ENCODE data around the gene PIGP. TPM values are rescaled to one million over a fixed set of nuclear protein-coding genes. Genes with fewer than 3 reads are reported as not detected.
"Not testable (repeated sequence)": the region's sequence is repeated elsewhere in the genome, so short reads cannot be mapped to it uniquely, and the experiment has no call there.

Gene PIGP
- total RNA-seq, 1 donor from 2014 or later: 16.6 TPM

DNA sequence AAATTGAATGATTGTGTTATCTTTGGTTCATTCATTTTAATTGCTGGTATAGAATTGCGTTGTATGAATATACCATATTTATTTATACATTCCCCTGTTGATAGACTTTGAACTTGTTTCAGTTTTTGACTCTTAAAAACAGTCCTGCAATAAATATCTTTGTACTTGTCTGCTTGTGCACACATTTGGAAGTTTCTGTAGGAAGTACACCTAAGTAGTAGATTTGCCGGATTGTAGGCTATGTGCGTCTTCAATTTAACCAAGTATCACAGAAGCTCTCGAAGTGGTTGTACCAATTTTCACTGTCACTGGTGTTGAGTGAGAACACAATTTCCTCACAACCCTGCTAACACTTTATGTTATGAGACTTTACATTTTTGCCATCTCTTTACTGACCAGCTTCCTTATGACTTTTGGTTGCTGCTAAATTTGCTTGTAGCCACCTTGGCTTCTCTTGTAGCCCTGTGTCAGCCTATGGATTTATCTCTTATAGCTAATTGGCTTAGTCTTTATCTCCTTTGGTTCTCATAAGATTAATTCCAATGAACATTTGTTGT, 2.4 kb upstream of the PIGP start:
- no peak for ATAC-seq

DNA sequence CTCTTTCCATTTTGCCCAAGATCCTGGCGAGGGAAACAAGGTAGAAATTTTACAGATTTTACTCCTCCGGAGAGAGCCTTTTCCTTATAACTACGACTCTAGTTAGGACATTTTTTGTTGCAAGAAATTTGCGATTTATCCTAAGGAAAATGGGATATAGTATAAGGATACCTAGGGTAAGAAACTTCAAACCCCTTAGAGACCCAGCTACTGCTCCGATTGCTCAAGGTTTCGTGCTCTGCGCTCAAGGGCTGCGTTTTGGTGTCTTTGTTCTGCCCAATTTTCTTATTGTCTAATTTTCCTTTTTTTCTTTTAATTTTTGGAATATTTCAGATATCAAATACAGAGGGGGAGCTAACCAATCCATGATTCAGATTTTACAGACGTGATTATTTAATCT, 1.7 kb upstream of the PIGP start:
- no peak for ATAC-seq

DNA sequence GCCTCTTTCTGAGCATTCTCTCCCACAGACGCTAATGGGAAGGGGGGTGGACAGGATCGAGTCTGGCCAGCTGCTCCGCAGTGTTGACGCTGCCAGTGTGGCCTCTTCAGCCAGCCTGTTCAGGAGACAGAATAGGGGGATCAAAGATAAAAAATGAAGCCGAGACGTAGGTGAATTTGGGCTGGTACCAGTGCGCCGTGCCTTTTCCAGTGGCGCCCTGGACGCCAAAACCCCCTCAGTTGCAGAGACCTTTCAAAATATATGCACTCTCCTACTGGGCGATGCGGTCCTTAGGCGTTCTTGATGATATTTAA, 1.3 kb upstream of the PIGP start:
- ATAC-seq: no peak

DNA sequence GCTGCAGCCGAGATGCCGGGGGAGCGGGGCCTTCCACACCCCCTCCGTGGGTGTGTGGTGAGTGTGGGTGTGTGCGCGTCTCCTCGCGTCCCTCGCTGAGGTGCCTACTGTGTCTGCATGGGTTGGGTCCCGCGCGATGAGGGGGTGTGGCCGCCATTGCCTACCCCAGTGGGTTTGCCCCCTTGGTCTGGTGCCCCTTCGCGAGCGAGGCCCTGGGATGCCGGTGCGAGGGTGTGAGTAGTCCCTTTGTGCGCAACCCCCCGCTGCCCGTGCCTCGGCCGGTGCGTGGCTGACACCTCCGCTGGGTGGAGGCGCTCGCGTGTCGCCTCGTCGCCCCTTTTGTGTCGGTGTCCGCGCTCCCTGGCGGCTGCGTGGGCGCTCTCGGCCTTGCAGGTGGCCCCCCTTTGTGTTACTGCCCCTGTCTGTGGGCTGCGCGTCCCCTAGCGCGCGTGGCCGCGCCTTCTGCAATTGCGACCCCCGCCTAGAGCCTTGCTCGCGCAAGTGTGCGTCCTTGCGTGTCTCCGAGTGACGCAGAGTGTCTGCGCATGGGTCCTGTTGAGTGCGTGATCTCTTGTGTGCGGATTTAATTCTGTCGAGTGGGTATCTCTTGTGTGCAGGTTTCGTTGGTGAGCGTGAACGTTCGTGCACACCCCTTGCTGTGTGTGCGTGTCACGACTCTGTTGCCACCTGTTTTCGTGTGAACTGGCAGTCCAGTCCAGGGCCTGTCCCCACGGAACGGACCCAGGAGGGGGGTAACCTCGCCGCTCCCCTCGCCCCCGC, 736 bp upstream of the PIGP start:
- ATAC-seq: peak; percentile 38

DNA sequence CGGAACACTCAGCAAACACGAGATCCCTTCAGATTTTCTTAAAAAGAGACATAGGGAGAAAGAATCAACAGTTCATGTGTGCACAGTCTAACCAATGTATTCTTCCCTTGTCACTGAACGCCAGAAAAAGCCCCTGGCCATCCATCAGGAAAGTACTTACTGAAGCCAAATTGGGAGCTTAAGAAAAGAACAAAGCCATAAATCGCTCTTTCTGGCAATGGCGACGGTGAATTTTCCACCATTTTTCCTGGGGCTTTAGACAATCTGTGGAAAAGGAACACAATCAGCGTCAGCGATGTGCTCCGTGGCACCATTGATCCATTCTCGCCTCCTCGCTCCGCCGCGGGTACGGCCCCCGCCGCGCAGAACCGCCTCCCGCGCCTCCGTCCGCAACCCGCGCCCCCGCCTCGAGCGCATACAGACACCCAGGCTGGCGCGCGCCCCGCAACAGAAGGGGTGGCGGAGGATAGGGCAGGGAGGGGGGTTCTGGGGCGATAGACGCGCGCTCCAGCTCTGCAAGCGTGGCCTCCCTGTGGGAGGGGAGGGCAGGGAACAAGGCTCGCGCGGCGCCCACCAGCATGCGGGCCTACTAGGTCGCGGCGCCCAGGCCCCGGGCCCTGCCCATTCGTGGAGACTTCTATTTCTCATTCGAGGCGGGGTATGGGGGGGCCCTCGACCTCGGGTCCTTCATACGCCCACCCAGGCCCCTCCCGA, 440 bp downstream of the PIGP start:
- ATAC-seq: peak; percentile 59

DNA sequence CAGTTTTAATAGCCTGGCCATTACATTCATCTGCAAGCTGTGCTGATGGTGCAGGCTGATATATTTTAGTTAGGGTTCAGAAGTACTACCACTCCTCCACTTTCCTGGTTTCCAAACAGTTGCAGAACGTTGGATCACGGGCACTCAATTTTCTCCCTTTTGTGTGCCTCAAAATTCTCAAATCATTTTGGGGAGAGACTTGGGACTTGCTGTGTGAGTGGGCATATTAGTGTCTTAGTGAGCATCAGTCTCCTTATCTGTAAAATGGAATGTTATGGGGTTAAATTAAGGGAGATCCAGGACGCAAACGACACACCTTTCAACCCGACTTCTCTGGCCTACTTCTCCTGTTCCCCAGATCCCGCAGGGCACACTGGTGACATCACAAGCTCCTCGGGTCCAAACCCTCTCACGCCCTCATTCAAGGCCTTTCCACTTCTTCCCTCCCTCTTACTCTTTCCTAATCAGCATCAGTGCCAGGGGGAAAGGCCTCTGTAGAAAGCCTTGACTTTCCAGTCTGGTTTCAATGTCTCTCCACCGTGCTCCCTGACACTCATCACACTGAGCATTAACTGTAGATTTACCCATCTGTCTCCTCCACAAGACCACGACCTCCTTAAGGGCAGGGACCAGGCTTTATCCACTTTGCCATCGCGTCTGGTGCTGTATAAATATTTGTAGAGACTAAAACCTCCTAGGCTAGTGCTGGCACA, 1.2 kb downstream of the PIGP start:
- ATAC-seq: peak; percentile 48

DNA sequence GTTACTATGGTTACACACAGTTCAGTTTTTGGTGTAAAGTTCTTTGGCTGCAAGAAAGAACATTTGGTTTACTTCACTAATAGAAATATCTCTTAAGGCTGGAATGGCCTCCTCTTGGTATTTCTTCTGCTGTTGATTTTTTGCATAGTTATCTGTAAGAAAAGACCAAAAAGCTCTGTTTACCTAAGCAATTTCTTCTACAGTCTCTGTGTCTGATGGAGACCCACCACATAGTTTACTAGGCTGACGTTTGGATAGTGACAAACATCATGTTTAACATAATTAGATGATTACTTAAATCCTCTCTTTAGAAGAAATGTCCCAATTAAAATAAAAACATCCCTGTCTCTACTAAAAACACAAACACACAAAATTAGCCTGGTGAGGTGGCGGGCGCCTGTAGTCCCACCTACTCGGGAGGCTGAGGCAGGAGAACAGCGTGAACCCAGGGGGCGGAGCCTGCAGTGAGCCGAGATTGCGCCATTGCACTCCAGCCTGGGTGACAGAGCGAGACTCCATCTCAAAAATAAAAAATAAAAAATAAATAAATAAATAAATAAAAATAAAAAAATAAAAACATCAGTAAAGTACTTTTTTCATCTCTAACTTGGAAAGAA, 7.2 kb downstream of the PIGP start:
- no peak for ATAC-seq

DNA sequence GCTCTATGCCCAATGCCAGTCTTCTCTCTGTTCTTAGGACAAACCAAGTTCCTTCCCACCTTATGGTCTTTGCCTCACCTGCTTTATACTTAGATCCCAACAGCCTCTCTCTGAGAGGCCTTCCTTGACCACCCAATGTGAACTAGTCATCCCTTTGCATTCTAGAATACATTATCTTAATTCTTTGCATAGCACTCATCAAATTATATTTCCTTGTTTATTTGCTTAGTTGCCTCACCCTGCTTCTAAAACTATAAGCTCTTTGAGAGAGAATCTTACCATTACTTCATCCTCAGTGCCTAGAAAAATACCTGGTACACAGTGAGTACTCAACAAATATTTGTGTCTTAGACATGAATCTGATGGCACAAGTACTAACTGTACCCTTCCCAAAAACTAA, 8.0 kb downstream of the PIGP start:
- no peak for ATAC-seq

DNA sequence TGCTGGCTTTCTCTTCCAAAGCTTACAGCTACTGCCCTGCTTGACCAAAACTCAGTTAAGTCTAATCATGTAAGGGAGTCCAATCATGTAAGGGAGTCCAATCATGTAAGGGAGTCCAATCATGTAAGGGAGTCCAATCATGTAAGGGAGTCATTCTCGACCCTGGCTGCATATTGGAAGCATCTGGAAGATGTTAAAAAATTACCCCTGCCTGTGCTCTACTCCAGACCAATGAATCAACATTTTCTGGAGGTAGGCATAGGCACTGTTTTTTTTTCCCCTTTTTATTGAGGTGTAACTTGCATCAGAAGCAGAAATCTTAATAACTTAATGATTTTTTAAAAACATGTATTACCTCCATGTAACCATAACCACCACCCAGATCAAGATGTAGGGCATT, 9.4 kb downstream of the PIGP start:
- ATAC-seq: no peak

DNA sequence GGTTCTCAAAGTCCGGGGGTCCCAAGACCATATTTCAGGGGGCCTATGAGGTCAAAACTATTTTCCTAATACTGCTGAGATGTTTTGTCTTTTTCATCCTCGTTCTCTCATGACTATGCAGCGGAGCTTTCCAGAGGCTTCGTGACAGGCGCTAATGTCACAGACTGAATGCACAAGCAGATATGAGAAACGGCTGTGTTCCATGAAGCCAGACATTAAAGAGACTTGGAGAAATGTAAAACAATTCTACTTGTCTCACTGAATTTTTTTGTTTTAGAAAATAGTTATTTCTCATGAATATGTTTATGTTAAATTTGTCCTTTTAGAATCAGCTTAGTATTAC, 10.3 kb downstream of the PIGP start:
- no peak for ATAC-seq

DNA sequence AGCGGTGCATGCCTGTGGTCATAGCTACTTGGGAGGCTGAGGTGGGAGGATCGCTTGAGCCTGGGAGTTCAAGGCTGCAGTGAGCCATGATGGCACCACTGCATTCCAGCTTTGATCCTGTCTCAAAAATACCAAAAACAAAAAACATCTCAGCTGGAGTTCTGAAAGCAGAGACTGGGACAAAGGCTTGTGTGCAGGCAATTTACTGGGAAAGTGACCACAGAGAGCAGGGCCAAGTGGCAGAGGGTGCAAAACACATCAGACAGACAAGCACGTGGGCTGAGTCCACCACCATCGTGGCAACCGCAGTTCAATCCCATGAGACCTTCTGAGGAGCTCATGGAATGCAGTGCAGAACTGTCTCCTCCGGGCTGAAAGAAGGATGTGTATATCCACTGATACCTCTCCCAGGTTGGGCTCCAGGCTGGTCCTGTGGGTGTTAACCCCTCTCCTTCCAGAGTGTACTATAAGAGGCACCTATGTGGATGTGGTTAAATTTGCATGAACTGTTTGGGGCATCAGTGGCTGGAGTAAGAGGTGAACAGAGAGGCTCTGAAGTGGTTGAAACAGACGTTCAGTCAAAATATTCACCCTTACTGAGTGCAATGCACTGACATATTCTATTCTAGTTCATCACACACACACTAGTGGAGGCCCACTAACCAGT, 10.8 kb downstream of the PIGP start:
- no peak for ATAC-seq

DNA sequence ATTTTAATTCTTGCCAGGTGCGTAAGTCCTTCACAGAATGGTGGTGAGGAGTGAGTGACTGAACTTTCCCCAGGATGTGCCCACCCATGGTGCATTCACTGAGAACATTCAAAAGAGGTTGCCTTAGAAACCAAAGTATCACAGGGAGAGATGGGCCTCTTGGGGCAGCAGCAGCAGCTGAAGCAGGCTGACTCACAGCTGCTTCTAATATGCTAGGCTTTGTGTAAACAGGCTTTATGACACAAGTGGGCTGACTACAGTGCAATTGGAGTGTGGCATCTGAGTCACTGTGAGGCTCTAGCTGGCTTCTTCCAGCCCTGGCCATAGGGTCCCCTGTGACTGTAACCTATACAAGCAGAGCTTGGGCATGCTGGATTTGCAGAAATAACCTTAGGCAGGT, 12.6 kb downstream of the PIGP start:
- ATAC-seq: peak; percentile 95

DNA sequence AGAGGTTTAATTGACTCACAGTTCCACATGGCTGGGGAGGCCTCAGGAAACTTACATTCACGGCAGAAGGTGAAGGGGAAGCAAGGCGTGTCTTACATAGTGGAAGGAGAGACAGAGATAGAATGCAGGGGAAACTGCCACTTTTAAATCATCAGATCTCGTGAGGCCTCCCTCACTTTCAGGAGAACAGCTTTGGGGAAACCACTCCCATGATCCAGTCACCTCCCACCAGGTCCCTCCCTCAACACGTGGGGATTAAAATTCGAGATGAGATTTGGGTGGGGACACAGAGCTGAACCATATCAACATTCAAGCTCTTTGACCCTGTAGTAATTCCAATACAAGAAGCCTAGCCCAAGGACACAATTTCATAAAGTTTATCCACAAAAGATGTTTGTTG, 13.7 kb downstream of the PIGP start:
- no peak for ATAC-seq

DNA sequence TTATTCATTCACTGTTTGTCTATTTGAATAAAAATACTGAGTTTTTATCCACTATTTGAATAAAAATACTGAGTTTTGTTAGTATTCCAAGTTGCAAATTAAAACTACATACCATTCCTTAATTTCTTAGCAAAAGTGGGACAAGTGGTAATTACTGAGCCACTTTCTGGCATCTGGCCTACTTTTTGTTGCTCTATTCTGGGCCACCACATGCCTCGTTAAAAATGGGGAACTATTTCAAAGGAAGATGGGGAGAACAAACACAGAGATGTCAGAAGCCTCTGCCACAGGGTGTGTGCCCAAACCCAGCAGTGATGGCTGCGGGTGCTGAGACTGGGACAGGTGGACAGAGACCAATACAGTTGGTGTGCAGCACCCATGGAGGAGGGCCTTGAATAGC, 14.6 kb downstream of the PIGP start:
- ATAC-seq: no peak

DNA sequence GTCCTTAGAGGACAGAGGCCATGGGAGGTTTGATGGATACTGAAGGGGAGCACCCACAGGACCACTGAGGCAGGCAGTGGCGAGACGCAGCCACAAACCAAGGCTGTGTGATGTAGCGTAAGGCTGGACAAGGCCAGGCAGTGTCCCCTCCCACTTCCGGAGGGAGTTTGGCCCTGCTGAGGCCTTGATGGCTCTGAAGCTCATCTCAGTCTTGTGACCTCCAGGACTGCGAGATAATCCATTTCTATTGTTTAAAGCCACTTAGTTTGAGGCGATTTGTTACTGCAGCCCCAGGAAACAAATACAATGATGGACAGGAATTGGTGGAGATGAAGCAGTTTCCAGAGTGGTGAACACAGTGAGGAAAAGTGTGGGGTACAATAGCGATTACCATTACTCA, 15.3 kb downstream of the PIGP start:
- no peak for ATAC-seq

DNA sequence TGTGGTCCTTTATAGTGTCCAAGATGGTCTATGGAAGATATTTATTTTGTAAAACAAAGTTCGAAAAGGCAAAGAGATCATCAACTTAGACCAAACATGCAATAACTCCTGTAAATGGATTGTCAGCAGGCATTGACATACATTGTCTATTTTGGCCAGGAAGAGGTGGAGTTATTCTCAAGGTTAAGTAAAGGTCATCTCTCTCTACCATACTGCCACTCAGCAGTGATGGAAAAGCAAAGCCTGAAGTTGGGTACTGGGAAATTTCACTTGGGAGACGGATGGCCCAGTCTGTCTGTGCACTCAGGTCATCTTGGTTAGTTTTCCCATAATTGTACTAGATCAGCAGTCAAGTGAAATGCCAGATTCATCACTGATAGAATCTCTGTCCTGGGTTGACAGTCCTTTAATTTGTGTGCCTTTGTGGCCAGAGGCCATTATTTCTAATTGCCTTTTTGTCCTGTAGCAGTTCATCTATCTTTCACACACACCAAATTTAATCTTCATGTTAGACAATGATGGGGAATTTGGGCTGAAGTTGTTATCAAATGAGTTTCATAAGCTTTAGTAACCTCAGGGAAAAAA, 17.5 kb downstream of the PIGP start:
- ATAC-seq: no peak

DNA sequence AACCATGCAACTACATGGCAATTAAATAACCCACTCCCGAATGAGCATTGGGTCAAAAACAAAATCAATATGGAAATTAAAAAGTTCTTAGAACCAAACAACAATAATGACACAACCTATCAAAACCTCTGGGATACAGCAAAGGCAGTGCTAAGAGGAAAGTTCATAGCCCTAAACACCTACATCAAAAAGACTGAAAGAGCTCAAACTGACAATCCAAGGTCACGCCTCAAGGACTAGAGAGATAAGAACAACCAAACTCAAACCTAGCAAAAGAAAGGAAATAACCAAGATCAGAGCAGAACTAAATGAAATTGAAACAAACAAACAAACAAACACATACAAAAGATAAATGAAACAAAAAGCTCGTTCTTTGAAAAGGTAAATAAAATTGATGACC, 23.1 kb downstream of the PIGP start:
- not testable (repeated sequence) for ATAC-seq

DNA sequence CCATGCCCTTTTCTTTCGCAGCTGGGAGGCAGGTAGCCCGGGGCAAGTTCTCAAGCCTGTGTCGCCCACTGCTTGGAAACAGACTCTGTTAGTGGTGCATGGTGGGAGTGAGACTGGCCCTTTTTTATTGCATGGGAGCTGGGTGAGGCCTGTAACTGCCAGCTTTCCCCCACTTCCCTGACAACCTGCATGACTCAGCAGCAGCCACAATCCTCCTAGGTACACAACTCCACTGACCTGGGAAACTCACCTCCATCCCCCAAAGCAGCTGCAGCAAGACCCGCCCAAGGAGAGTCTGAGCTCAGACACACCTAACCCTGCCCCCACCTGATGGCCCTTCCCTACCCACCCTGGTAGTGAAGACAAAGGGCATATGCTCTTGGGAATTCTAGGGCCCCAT, 25.8 kb downstream of the PIGP start:
- peak; percentile 46 for ATAC-seq

DNA sequence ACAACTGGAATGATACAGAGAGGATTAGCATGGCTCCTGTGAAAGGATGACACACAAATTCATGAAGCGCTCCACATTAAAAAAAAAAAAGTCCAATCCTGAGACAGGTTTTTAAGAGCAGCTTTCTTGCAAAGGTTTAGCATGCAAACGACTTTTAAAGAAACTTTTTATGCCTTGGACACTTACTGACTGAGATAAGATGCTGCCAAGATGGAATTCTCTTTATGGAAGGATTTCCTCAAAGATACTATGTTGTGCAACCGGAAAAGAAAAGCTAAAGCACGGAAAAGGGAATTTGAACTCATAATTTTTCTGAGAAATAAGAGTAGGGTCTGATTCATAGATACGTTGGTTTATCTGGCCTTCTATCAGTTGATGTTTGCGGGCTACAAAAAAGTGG, 27.3 kb downstream of the PIGP start:
- ATAC-seq: no peak

DNA sequence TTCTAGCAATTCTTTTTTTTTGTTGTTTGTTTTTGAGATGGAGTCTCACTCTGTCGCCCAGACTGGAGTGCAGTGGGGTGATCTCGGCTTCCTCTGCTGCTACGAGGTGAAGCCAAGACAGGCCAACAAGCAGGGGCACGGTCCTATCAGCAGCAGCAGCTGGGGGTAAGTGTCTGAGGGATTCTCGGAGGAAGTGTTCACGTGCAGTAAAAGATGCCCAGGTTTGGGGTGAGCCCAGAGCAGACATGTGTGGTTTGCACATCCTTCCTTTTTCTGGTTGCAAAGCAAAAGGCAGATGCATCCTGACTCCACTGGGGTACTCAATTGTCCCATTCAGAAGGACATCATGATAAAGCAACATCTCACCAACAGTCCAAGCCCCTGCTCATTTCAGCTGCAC, 27.7 kb downstream of the PIGP start:
- ATAC-seq: no peak

DNA sequence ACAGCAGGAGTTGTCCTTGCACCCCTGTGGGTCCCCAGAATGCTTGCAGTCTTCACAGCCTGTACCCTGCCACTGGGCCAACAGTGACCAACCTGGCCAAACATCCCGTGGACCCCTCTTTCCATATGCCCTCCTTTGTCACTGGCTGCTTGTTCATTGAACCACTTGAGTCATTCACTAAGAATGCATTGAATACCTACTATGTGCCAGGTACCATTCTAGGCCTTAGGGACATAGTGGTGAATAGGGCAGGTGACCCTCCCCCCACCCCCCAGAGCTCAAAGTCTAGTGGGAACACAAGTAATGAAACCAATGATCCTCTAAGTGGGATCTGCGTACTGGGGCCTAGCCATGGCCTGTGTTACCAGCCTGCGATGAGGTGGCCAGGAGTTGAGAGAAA, 28.2 kb downstream of the PIGP start:
- no peak for ATAC-seq

DNA sequence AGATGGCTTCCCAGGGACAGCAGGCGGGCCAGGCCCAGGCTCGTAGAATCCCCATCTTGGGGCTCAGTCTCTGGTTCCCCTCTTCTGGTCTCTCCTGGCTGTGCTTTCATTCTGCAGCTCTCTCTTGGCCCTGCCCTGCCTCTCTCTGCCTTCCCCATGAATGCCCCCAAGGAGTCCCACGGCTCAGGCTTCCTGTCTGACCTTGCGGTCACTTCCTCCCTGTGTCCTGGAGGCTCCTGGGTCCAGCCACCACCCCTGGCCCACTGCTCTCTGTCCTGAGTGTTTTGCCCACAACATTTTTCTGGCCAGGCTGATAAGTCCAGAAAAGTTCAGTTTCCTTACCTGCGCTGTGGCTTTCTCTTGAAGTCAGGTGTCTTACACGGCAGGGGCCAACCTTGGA, 29.1 kb downstream of the PIGP start:
- ATAC-seq: no peak
